HCT116 (cell line): Measurements from ENCODE around the gene IP6K2. TPM values are rescaled to one million over a fixed set of nuclear protein-coding genes. Genes with fewer than 3 reads are reported as not detected.

Source experiments
- ATAC-seq: fragments of 200-7000 bp; cut with Tn5 transposase; 2 replicates; pipeline ENCODE4 v1.9.1; 2020; ENCODE audit warnings: mild to moderate bottlenecking, moderate library complexity
- BruUV-seq: library from RNA; stranded (reverse); fragments of 400-500 nt; replicated peaks from 2 replicates; lab custom pipeline; 2021; lab: Mats Ljungman, UMichigan
- CTCF ChIA-PET: fragments of 300-600 bp; sonication (Branson Sonifier 250); formaldehyde crosslinking; loops from one replicate; lab custom pipeline; 2021; ENCODE audit warnings: antibody characterized with exemption; lab: Charles Lee
- POLR2A ChIA-PET: fragments of 300-600, 350-600 bp; sonication (Branson Sonifier 250); formaldehyde crosslinking; loops from one replicate; lab custom pipeline; 2021; ENCODE audit warnings: antibody characterized with exemption; lab: Charles Lee
- RAD21 ChIA-PET, 2 experiments: fragments of 300-600 bp; sonication (Branson Sonifier 250); formaldehyde crosslinking; loops; one replicate each; lab custom pipeline; 2023; ENCODE audit warnings: low total read pairs in 2 of 2; ENCODE audit not compliant: uncharacterized antibody in 2 of 2, unreplicated experiment in 2 of 2, low non-redundant PET in 1 of 2; lab: Charles Lee
- DNase-seq: peaks from one replicate; pipeline ENCODE4 v3.0.0-alpha.2; 2010; ENCODE audit warnings: low read depth, low spot score
- H2AFZ ChIP-seq: fragments of 200-600 bp; shearing (Covaris generic), sonication (generic); 2 replicates; pipeline ENCODE4 v1.6.1; 2017; ENCODE audit warnings: low read depth, mixed run types, mixed read lengths, antibody characterized with exemption, low read length; ENCODE audit not compliant: poor library complexity, severe bottlenecking
- H3K27ac ChIP-seq: 2 replicates; pipeline ENCODE4 v1.5.1; 2012; ENCODE audit warnings: low read depth, low read length
- H3K27me3 ChIP-seq: fragments of 200-600 bp; sonication (generic); 2 replicates; pipeline ENCODE4 v1.6.1; 2016; ENCODE audit warnings: mixed run types, low read length, mixed read lengths; ENCODE audit not compliant: insufficient read depth
- H3K36me3 ChIP-seq, 2 experiments: fragments of 200-500 bp in 1 of 2; fragments of 200-600 bp in 1 of 2; sonication (Bioruptor generic) in 1 of 2; sonication (generic) in 1 of 2; 2 replicates each; pipeline versions ENCODE4 v1.5.1 to v1.6.1; 2014 to 2016; ENCODE audit warnings: low read length in 2 of 2, inconsistent platforms in 1 of 2, mixed read lengths in 1 of 2, mixed run types in 1 of 2; ENCODE audit not compliant: insufficient read depth in 2 of 2, control insufficient read depth in 1 of 2
- H3K4me1 ChIP-seq, 2 experiments: fragments of 200-600 bp in 1 of 2; sonication (generic) in 1 of 2; 2 replicates each; pipeline versions ENCODE4 v1.5.1 to v1.6.1; 2012 to 2017; ENCODE audit warnings: low read length in 2 of 2, inconsistent platforms in 1 of 2, mild to moderate bottlenecking in 1 of 2, mixed read lengths in 1 of 2, mixed run types in 1 of 2, moderate library complexity in 1 of 2; ENCODE audit not compliant: insufficient read depth in 2 of 2, control insufficient read depth in 1 of 2
- H3K4me2 ChIP-seq: fragments of 200-600 bp; sonication (generic); 2 replicates; pipeline ENCODE4 v1.6.1; 2017; ENCODE audit warnings: mixed run types, low read length, mixed read lengths
- H3K4me3 ChIP-seq, 2 experiments: fragments of 200-600 bp in 1 of 2; sonication (generic) in 1 of 2; replicated peaks in 1 of 2; 2 replicates each; pipeline ENCODE4 v1.5.1; 2011 to 2016; ENCODE audit warnings: low read length in 2 of 2, control low read depth in 1 of 2, low read depth in 1 of 2, mild to moderate bottlenecking in 1 of 2, mixed read lengths in 1 of 2, mixed run types in 1 of 2
- H3K79me2 ChIP-seq: fragments of 200-600 bp; sonication (generic); 2 replicates; pipeline ENCODE4 v1.6.1; 2017; ENCODE audit warnings: mild to moderate bottlenecking, mixed run types, low read length, moderate library complexity, mixed read lengths; ENCODE audit not compliant: insufficient read depth
- H3K9ac ChIP-seq: fragments of 200-600 bp; sonication (generic); 2 replicates; pipeline ENCODE4 v1.6.1; 2016; ENCODE audit warnings: low read length, mixed read lengths
- H3K9me2 ChIP-seq: fragments of 200-600 bp; sonication (generic), shearing (Covaris generic); 2 replicates; pipeline ENCODE4 v1.6.1; 2017; ENCODE audit warnings: mixed run types, mild to moderate bottlenecking, moderate library complexity; ENCODE audit not compliant: insufficient read depth
- H3K9me3 ChIP-seq, 2 experiments: fragments of 200-500 bp in 1 of 2; fragments of 200-600 bp in 1 of 2; sonication (Bioruptor generic) in 1 of 2; sonication (generic) in 1 of 2; 2 replicates each; pipeline ENCODE4 v1.6.1; 2014 to 2017; ENCODE audit warnings: low read length in 2 of 2, mixed read lengths in 2 of 2, inconsistent platforms in 1 of 2, low read depth in 1 of 2, mild to moderate bottlenecking in 1 of 2, mixed run types in 1 of 2, moderate library complexity in 1 of 2; ENCODE audit not compliant: control insufficient read depth in 1 of 2, insufficient read depth in 1 of 2
- H4K20me1 ChIP-seq: fragments of 200-600 bp; sonication (generic), shearing (Covaris generic); 2 replicates; pipeline ENCODE4 v1.6.1; 2017; ENCODE audit warnings: mixed run types, mild to moderate bottlenecking, moderate library complexity; ENCODE audit not compliant: insufficient read depth
- CBX3 ChIP-seq: IDR thresholded peaks from 2 replicates; pipeline ENCODE4 v1.6.1; 2012; ENCODE audit warnings: low read depth
- CEBPB ChIP-seq: IDR thresholded peaks from 2 replicates; pipeline ENCODE4 v1.6.1; 2012; ENCODE audit warnings: low read depth
- EGR1 ChIP-seq: IDR thresholded peaks from 2 replicates; pipeline ENCODE4 v1.6.1; 2012; ENCODE audit warnings: low read depth
- ELF1 ChIP-seq: IDR thresholded peaks from 2 replicates; pipeline ENCODE4 v1.6.1; 2012; ENCODE audit warnings: low read depth, borderline replicate concordance
- EZH2 ChIP-seq: fragments of 200-600 bp; sonication (generic); IDR thresholded peaks from 2 replicates; pipeline ENCODE4 v1.6.1; 2017; ENCODE audit warnings: antibody characterized with exemption, mixed run types
- FOSL1 ChIP-seq: IDR thresholded peaks from 2 replicates; pipeline ENCODE4 v1.6.1; 2012; ENCODE audit warnings: low read depth
- JUND ChIP-seq: IDR thresholded peaks from 2 replicates; pipeline ENCODE4 v1.6.1; 2012
- POLR2AphosphoS5 ChIP-seq: IDR thresholded peaks from 2 replicates; pipeline ENCODE4 v1.6.1; 2011; ENCODE audit warnings: mild to moderate bottlenecking, low read depth, low read length, moderate library complexity
- RAD21 ChIP-seq: IDR thresholded peaks from 2 replicates; pipeline ENCODE4 v1.6.1; 2012; ENCODE audit warnings: low read depth, mild to moderate bottlenecking
- SIN3A ChIP-seq: IDR thresholded peaks from 2 replicates; pipeline ENCODE4 v1.6.1; 2012; ENCODE audit warnings: low read depth
- SP1 ChIP-seq: IDR thresholded peaks from 2 replicates; pipeline ENCODE4 v1.6.1; 2012; ENCODE audit warnings: low read depth
- SRF ChIP-seq: IDR thresholded peaks from 2 replicates; pipeline ENCODE4 v1.6.1; 2012; ENCODE audit warnings: low read depth
- TCF7L2 ChIP-seq: IDR thresholded peaks from 2 replicates; pipeline ENCODE4 v1.7.0; 2011; ENCODE audit warnings: borderline replicate concordance, inconsistent platforms; ENCODE audit not compliant: insufficient read depth, insufficient read length; ENCODE audit errors: extremely low read depth
- YY1 ChIP-seq: IDR thresholded peaks from 2 replicates; pipeline ENCODE4 v1.6.1; 2011; ENCODE audit warnings: low read length, low read depth, moderate library complexity, mild to moderate bottlenecking; ENCODE audit not compliant: insufficient replicate concordance; ENCODE audit errors: extremely low read depth
- ZNF274 ChIP-seq: fragments of 200-500 bp; sonication (Bioruptor generic); IDR thresholded peaks from 2 replicates; pipeline ENCODE4 v1.6.1; 2014; ENCODE audit warnings: mild to moderate bottlenecking, low read depth, low read length, inconsistent platforms
- intact Hi-C: fragments of 100-400 bp; cut with micrococcal nuclease; formaldehyde crosslinking; loops from 2 replicates; pipeline ENCODE4 v1.10.0; 2022
- total RNA-seq: library from RNA; stranded (reverse); gene quantifications from one replicate; pipeline ENCODE4 v1.2.1, GENCODE V29; 2021; ENCODE audit not compliant: unreplicated experiment
- TF ChIP-seq, protein P1 (sequence below): IDR thresholded peaks from 2 replicates; pipeline ENCODE4 v1.6.1; 2012; ENCODE audit warnings: low read depth
- TF ChIP-seq, protein P2 (sequence below): IDR thresholded peaks from 2 replicates; pipeline ENCODE4 v1.6.1; 2011; ENCODE audit warnings: mild to moderate bottlenecking, low read length, moderate library complexity; ENCODE audit not compliant: insufficient replicate concordance; ENCODE audit errors: extremely low read depth
- TF ChIP-seq, protein P3 (sequence below), 3 experiments: fragments of 200-600 bp in 1 of 3; sonication (generic) in 1 of 3; IDR thresholded peaks in 2 of 3; conservative IDR thresholded peaks in 1 of 3; 2 replicates each; pipeline ENCODE4 v1.5.1; 2012 to 2017; ENCODE audit warnings: low read depth in 2 of 3, low read length in 2 of 3, antibody characterized with exemption in 1 of 3, borderline replicate concordance in 1 of 3, control low read depth in 1 of 3, mild to moderate bottlenecking in 1 of 3, mixed read lengths in 1 of 3, mixed run types in 1 of 3, moderate library complexity in 1 of 3; ENCODE audit not compliant: insufficient read depth in 1 of 3
- TF ChIP-seq, protein P4 (sequence below): IDR thresholded peaks from 2 replicates; pipeline ENCODE4 v1.6.1; 2012
- TF ChIP-seq, protein P5 (sequence below): IDR thresholded peaks from 2 replicates; pipeline ENCODE4 v1.6.1; 2012

Gene IP6K2
- total RNA-seq, 1 experiment from 2014 or later = 89.5 TPM

DNA sequence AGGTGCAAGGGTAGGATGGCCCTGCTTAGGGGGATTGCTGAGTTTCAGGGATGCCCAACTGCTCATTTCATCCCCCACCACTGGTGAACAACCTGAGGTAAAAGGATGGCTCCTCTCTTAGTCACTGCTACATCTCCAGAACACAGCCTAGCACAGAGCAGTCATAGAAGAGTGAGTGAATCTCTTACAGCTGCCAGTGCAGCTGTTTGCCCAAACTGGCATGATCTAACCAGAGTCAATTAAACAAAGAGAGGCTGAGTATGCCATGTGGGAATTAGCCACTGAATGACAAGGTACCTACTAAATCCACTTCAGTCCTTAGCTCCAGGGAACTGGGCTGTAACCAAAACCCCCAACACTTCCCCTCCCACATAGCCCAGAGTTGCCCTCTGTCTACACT, 24.5 kb downstream of the IP6K2 start:
- Histone ChIP-seq H3K79me2 (peaks cover 65% of the 10 kb centered on the region), H3K4me3 (no peak overlapping the region), H3K4me1 (peaks cover 26 to 31% of the 10 kb centered on the region in 2 experiments), H3K4me2 (no peak overlapping the region), H3K9me3 (no peaks in the 10 kb centered on the region), H3K36me3 (peaks cover 51 to 71% of the 10 kb centered on the region in 2 experiments), H4K20me1 (peaks cover 11% of the 10 kb centered on the region; the same call in 1 of the 2 replicates), H3K27me3 (no peaks in the 10 kb centered on the region), H2AFZ (no peak overlapping the region), H3K27ac (no peak overlapping the region), H3K9ac (no peak overlapping the region), H3K9me2 (no peaks in the 10 kb centered on the region)
- no TSS peak for BruUV-seq
- ChIA-PET CTCF (no interaction called here), POLR2A (no interaction called here), RAD21 (no interaction called here)
- DNase-seq (no peak), ATAC-seq (no peak)
- TF ChIP-seq CEBPB (no peak), EGR1 (no peak), TCF7L2 (no peak), ZNF274 (no peak), CBX3 (no peak), RAD21 (no peak), POLR2AphosphoS5 (no peak), SRF (no peak), SIN3A (no peak), SP1 (no peak), YY1 (no peak), EZH2 (no peak), FOSL1 (no peak), ELF1 (no peak), JUND (no peak)
- TF ChIP-seq, protein P1, sequence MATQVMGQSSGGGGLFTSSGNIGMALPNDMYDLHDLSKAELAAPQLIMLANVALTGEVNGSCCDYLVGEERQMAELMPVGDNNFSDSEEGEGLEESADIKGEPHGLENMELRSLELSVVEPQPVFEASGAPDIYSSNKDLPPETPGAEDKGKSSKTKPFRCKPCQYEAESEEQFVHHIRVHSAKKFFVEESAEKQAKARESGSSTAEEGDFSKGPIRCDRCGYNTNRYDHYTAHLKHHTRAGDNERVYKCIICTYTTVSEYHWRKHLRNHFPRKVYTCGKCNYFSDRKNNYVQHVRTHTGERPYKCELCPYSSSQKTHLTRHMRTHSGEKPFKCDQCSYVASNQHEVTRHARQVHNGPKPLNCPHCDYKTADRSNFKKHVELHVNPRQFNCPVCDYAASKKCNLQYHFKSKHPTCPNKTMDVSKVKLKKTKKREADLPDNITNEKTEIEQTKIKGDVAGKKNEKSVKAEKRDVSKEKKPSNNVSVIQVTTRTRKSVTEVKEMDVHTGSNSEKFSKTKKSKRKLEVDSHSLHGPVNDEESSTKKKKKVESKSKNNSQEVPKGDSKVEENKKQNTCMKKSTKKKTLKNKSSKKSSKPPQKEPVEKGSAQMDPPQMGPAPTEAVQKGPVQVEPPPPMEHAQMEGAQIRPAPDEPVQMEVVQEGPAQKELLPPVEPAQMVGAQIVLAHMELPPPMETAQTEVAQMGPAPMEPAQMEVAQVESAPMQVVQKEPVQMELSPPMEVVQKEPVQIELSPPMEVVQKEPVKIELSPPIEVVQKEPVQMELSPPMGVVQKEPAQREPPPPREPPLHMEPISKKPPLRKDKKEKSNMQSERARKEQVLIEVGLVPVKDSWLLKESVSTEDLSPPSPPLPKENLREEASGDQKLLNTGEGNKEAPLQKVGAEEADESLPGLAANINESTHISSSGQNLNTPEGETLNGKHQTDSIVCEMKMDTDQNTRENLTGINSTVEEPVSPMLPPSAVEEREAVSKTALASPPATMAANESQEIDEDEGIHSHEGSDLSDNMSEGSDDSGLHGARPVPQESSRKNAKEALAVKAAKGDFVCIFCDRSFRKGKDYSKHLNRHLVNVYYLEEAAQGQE = no peak
- TF ChIP-seq, protein P2, sequence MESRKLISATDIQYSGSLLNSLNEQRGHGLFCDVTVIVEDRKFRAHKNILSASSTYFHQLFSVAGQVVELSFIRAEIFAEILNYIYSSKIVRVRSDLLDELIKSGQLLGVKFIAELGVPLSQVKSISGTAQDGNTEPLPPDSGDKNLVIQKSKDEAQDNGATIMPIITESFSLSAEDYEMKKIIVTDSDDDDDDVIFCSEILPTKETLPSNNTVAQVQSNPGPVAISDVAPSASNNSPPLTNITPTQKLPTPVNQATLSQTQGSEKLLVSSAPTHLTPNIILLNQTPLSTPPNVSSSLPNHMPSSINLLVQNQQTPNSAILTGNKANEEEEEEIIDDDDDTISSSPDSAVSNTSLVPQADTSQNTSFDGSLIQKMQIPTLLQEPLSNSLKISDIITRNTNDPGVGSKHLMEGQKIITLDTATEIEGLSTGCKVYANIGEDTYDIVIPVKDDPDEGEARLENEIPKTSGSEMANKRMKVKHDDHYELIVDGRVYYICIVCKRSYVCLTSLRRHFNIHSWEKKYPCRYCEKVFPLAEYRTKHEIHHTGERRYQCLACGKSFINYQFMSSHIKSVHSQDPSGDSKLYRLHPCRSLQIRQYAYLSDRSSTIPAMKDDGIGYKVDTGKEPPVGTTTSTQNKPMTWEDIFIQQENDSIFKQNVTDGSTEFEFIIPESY = no peak
- TF ChIP-seq, protein P3, sequence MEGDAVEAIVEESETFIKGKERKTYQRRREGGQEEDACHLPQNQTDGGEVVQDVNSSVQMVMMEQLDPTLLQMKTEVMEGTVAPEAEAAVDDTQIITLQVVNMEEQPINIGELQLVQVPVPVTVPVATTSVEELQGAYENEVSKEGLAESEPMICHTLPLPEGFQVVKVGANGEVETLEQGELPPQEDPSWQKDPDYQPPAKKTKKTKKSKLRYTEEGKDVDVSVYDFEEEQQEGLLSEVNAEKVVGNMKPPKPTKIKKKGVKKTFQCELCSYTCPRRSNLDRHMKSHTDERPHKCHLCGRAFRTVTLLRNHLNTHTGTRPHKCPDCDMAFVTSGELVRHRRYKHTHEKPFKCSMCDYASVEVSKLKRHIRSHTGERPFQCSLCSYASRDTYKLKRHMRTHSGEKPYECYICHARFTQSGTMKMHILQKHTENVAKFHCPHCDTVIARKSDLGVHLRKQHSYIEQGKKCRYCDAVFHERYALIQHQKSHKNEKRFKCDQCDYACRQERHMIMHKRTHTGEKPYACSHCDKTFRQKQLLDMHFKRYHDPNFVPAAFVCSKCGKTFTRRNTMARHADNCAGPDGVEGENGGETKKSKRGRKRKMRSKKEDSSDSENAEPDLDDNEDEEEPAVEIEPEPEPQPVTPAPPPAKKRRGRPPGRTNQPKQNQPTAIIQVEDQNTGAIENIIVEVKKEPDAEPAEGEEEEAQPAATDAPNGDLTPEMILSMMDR (IDR thresholded peaks at IDR 0.05 in 2 of 3, conservative IDR thresholded peaks at IDR 0.05 in 1 of 3; ENCODE audit: borderline replicate concordance in 1 of 3, insufficient read depth in 1 of 3, low read depth in 2 of 3, low read length in 2 of 3) = no peak
- TF ChIP-seq, protein P4, sequence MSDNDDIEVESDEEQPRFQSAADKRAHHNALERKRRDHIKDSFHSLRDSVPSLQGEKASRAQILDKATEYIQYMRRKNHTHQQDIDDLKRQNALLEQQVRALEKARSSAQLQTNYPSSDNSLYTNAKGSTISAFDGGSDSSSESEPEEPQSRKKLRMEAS = no peak
- TF ChIP-seq, protein P5, sequence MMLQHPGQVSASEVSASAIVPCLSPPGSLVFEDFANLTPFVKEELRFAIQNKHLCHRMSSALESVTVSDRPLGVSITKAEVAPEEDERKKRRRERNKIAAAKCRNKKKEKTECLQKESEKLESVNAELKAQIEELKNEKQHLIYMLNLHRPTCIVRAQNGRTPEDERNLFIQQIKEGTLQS = no peak
- intact Hi-C loops = no loop called here
